HG02610 (cell line): ENCODE results near the gene CD63.

Experiments used
- ATAC-seq: cut with Tn5 transposase; IDR thresholded peaks from one replicate; pipeline ENCODE4 v1.9.1; 2021; ENCODE audit warnings: mild to moderate bottlenecking, moderate library complexity; ENCODE audit not compliant: unreplicated experiment

Gene CD63

DNA sequence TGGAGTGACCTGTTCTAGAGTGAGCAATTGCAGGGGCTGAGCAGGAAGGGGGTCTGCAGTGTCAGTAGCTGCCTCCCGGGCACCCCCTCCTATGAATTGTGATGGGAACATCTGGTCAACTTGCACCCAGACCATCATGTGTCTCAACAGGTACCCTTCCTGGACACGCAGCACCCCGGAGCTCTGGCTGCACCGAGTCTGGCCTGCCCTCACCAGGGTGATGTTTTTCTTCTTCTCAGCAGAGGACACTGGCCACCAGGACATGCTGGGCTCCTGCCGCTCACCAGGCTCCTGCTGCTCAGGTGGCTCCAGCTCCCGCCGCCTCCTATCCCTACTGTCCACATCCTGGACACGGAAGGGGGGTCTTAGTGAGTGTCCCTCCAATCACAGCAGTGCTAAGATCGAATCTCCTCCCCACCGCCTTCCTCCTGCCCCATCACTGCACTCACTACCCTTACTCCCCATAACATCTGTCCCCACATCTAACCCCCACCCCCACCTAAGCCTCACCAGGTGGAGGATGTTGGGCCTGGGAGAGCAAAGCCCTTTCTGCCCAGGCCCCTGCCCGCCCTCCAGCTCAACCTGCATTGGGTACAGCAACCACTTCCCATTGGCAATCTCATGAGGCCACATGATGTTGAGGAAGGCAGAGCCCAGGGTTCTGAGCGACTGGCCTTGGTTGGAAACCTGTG is 36.0 kb downstream of the CD63 start:
- ATAC-seq: no peak

DNA sequence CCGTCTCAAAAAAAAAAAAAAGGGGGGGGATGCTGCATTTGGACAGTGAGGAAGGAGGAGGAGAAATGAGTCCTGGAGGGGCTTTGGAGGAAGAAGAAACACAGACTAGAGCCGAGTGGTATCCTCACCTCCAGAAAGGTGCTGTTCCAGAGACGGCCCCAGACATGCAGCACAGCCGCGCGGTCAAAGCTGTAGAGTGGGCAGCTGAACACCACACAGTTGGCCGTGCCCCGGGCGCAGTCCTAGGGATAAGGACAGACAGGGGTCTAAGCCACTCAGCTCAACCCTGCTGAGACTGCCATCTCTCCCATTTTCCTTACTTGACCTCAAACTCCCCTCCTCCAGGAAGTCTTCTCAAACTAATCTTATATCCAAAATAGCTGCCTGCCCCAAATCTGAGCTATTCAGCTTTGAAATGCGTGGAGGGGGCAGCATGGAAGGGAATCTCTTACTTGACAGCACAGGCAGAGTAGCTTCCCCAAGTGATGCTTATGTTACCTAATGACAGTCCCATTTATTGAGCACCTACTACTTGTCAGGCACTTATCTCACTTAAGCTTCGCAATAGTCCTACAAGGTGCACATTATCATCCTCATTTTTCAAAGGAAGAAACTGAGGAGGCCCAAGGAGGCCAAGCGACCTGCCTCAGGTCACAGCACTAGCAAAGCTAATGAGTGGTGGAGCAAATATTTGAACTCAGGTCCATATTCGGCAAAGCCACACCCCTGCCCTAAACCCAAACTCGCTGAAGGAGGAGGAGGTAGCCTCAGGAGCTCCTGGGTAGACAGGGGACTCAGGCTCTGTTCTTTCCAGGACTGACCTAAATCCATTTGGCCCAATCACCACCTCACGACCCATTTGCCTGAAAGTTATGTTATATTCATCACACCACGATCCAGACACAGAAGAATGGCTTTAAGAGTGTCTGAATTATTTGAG is 39.8 kb downstream of the CD63 start:
- ATAC-seq: no peak

DNA sequence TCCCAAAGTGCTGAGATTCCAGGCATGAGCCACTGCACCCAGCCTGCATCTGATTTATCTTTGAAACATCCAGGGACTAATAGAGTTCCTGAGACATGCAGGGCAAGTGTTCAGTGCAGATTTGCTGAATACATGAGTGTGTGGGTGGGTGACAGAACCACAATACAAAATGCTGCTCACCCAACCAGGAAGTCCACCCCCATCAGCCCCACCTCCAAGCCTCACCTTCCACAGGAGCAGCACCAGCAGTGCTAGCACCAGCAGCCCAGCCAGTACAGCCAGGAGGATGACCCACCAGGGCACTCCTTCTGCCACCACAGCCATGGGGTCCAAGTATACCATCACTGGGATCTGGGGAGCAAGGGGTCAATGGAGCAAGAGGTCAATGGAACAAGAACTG is 41.1 kb downstream of the CD63 start:
- ATAC-seq: peak; percentile 61

DNA sequence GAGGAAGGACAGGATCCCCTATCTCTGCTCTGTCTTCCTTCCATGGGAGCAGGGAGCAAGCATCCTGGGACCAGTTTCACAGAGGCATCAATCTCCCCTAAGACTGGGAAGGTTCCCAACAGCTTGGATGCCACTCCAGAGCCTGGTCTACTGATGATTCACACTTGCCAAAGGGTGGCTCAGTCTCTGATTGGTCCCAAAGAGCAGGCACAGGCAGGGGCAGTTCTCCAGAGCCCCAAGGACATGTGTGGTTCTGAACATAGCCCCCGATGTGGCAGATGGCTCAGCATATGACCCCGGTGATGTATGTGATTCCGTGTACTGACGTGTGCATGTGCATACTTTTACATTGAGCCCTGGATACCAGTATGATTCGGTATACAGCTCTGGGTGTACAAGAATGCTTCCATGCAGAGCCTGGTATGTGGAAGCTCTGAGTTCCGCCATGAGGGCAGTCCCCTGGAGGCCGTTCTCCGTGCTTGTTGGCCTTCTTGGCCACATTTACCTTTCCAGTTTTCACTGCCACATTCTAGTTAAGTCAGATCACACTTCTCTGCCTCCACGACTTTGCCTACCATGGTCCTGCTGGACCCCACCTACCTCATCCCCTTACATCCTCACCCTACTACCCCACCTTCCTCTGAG is 42.3 kb downstream of the CD63 start:
- no peak for ATAC-seq

DNA sequence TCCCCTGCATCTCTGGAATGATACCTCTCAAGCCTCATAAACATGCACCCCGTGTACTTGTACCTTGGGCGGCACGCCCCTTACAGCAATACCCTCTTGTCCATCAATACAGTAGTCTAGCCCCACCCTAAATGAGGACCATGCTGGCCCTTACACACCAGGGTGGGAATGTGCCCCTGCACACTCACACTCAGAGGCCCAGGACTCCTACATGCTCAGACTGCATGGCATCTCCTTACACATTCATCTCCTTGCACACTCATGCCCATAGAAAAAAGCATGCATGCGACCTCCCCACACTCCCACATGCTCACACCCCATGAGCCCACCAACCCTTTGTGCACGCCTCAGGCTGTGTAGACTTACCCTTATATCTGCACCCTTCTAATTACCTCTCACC is 43.1 kb downstream of the CD63 start:
- no peak for ATAC-seq

DNA sequence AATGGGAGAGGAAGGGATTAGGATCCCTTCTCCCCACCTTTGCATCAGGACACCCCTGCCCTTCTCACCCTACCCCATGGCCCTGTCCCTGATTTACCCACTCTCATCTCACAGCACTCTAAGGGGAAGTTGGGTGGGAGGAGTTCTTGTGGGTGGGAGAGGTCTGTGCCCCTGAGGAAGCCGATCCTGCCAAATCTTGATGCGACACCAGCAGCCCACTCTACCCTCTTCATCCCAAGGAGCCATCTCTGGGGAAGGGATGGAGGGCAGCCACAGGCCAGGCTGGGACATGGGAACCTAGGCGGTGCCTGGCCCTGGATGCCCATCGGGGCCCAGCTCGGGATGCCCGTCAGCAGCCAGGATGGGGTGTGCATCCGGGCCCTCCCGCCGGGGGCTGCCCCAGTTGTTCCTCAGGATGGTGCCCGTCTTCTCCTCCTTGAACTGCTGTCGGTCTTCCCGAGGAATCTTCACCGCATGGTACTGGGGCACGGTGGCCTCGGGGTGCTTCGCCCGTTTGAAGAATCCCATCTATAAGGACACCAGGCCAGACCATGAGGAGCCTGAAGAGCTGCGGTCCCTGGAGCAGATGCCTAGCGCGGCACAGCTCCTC is 43.9 kb downstream of the CD63 start:
- ATAC-seq: no peak

DNA sequence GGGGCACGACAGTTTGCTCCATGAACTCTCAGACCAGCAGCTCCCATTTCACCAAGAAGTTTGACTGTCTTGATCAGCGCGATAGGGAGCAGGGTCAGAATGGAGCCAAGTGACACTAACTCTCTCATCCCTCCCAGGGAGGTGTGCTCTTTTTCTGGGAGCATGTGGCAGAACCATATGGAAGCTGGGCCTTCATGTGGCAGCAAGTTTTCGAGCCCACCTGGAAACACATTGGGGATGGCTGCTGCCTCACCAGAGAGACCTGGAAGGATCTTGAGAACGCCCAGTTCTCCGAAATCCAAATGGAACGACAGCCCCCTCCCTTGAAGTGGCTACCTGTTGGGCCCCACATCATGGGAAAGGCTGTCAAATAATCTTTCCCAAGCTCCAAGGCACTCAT is 45.1 kb downstream of the CD63 start:
- no peak for ATAC-seq

DNA sequence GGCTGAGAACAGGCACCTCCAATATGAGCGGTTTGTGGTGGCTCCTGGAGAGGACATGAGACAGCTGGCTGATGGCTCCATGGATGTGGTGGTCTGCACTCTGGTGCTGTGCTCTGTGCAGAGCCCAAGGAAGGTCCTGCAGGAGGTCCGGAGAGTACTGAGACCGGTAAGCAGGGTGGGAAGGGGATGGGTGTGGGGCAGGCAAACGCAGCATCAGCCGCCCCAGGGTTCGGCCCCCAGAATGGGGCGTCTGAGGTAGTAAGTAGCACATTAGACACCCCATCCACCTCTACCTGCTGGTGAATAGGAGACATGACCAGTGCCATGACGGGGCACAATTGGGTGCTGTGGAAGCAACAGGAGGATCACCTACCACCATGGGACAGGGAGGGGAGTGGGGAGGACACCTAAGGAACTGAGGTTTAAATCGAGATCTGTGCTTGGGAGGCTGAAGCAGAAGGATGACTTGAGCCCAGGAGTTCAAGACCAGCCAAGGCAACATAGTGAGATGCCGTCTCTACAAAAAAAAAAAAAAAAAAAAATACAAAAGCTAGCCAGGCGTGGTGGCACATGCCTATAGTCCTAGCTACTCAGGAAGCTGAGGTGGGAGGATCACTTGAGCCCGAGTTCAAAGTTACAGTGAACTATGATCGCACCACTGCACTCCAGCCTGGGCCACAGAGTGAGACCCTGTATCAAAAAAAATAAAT is 46.6 kb downstream of the CD63 start:
- no peak for ATAC-seq

DNA sequence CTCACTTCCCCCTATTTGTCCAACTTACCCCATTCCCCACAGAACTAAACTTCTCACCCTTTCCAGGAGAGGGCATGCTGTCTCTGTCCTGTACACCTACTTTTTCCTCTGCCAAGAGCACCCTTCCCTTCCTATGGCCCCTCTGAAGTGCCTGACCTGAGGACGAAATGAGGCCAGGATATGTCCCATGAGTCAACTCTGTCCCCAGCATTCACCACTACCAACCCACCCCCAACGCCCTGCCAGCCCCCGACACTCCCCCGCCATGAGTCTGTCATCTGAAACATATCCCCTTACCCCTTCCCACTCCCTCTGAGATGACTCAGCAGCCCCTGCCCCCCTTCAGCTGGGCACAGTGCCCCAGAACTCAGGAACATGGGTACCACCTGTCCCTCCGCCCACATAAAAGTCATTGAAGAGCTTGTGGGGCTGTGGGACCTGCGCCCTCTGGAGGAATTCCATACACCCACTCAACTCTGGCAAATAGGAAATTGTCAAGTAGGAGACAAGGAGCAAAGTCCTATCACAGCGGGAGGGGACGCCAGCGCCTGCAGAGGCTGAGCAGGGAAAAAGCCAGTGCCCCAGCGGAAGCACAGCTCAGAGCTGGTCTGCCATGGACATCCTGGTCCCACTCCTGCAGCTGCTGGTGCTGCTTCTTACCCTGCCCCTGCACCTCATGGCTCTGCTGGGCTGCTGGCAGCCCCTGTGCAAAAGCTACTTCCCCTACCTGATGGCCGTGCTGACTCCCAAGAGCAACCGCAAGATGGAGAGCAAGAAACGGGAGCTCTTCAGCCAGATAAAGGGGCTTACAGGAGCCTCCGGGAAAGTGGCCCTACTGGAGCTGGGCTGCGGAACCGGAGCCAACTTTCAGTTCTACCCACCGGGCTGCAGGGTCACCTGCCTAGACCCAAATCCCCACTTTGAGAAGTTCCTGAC is 47.4 kb downstream of the CD63 start:
- ATAC-seq: no peak

DNA sequence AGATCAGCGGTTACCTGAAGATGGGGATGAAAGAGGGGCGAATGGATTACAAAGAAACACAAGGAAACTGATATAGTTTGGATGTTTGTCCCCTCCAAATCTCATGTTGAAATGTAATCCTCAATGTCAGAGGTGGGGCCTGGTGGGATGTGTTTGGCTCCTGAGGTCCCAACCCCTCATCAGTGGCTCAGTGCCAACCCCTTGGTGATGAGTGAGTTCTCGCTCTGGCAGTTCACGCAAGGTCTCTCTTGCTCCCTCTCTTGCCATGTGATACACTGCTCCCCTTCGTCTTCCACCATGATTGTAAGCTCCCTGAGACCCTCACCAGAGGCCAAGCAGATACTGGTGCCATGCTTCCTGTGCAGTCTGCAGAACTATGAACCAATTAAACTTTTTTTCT is 49.1 kb downstream of the CD63 start:
- ATAC-seq: no peak

DNA sequence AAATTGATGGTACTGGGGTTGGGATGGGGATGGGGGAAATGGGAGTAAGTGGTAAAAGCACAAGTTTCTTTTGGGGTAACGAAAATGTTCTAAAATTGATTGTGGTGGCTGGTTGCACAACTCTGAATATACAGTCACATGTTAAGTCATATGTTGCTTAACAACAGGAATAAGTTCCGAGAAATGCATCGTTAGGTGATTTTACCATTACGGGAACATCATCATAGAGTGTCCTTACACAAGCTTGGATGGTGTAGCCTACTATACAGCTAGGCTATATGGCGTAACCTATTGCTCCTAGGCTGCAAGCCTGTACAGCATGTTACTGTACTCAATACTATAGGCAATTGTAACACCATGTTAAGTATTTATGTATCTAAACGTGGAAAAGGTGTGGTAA is 52.1 kb downstream of the CD63 start:
- ATAC-seq: no peak

DNA sequence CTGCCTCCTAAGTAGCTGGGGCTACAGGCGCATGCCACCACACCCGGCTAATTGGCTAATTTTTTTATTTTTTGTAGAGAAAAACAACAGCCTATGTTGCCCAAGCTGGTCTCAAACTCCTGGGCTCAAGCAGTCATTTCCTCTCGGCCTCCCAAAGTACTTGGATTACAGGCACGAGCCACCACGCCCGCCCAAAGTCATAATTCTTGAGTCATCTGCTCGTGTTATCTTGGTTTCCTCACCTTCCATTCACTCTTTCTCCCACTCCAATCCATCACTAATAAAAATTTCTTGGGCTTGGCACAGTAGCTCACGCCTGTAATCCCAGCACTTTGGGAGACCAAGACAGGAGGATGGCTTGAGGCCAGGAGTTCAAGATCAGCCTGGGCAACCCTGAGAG is 53.1 kb downstream of the CD63 start:
- no peak for ATAC-seq
